ENCODE measurements around the gene ILRUN. TPM values are rescaled to one million over a fixed set of nuclear protein-coding genes. Genes with fewer than 3 reads are reported as not detected.
A peak's percentile ranks its signal among the peaks of the same experiment; 100 is the strongest.

ILRUN gene
- total and polyA plus RNA-seq, 9 of the 15 experiments (the other 6 are each of a cell fraction or from before 2014, with no cell fraction given) = 24.9 to 78.9 (median 53.4) TPM

DNA sequence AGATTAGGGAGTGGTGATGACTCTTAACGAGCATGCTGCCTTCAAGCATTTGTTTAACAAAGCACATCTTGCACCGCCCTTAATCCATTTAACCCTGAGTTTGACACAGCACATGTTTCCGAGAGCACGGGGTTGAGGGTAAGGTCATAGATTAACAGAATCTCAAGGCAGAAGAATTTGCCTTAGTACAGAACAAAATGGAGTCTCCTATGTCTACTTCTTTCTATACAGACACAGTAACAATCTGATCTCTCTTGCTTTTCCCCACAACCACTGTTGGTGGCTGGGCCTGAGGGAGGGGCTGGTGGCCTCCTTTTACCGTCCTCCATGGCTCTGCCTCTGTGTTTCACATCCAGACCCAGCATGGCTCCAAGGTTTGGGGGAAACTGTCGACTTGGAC is 23.6 kb upstream of the ILRUN start (continued):
- TF ChIP-seq, protein P1, sequence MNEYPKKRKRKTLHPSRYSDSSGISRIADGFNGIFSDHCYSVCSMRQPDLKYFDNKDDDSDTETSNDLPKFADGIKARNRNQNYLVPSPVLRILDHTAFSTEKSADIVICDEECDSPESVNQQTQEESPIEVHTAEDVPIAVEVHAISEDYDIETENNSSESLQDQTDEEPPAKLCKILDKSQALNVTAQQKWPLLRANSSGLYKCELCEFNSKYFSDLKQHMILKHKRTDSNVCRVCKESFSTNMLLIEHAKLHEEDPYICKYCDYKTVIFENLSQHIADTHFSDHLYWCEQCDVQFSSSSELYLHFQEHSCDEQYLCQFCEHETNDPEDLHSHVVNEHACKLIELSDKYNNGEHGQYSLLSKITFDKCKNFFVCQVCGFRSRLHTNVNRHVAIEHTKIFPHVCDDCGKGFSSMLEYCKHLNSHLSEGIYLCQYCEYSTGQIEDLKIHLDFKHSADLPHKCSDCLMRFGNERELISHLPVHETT (CRISPR knock-in tag; conservative IDR thresholded peaks at IDR 0.05 in 1 of 2, IDR thresholded peaks at IDR 0.05 in 1 of 2) = peak in 1 of 2 experiments; percentile 72; a peak in 2 of 4 replicates
- TF ChIP-seq, protein P2, sequence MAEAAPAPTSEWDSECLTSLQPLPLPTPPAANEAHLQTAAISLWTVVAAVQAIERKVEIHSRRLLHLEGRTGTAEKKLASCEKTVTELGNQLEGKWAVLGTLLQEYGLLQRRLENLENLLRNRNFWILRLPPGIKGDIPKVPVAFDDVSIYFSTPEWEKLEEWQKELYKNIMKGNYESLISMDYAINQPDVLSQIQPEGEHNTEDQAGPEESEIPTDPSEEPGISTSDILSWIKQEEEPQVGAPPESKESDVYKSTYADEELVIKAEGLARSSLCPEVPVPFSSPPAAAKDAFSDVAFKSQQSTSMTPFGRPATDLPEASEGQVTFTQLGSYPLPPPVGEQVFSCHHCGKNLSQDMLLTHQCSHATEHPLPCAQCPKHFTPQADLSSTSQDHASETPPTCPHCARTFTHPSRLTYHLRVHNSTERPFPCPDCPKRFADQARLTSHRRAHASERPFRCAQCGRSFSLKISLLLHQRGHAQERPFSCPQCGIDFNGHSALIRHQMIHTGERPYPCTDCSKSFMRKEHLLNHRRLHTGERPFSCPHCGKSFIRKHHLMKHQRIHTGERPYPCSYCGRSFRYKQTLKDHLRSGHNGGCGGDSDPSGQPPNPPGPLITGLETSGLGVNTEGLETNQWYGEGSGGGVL (CRISPR knock-in tag; IDR thresholded peaks at IDR 0.05) = peak; percentile 64
- TF ChIP-seq ZNF586 (CRISPR knock-in tag; conservative IDR thresholded peaks at IDR 0.05) (peak; percentile 76; the same call in 1 of the 2 replicates), L3MBTL2 (IDR thresholded peaks at IDR 0.05) (peak; percentile 84), ZNF134 (CRISPR knock-in tag; conservative IDR thresholded peaks at IDR 0.05) (peak; percentile 72; the same call in 1 of the 2 replicates), TEAD2 (tag; IDR thresholded peaks at IDR 0.05) (peak; percentile 92), ZNF668 (CRISPR knock-in tag; IDR thresholded peaks at IDR 0.05) (peak; percentile 94), ZNF584 (CRISPR knock-in tag; IDR thresholded peaks at IDR 0.05; ENCODE audit: low read depth) (peak; percentile 74), ZNF79 (CRISPR knock-in tag; IDR thresholded peaks at IDR 0.05; ENCODE audit: low read depth) (peak; percentile 75; the same call in 1 of the 2 replicates), PTRF (tag; IDR thresholded peaks at IDR 0.05) (peak; percentile 97), SMAD3 (CRISPR knock-in tag; conservative IDR thresholded peaks at IDR 0.05) (peak; percentile 96)
- TF ChIP-seq, protein P3, sequence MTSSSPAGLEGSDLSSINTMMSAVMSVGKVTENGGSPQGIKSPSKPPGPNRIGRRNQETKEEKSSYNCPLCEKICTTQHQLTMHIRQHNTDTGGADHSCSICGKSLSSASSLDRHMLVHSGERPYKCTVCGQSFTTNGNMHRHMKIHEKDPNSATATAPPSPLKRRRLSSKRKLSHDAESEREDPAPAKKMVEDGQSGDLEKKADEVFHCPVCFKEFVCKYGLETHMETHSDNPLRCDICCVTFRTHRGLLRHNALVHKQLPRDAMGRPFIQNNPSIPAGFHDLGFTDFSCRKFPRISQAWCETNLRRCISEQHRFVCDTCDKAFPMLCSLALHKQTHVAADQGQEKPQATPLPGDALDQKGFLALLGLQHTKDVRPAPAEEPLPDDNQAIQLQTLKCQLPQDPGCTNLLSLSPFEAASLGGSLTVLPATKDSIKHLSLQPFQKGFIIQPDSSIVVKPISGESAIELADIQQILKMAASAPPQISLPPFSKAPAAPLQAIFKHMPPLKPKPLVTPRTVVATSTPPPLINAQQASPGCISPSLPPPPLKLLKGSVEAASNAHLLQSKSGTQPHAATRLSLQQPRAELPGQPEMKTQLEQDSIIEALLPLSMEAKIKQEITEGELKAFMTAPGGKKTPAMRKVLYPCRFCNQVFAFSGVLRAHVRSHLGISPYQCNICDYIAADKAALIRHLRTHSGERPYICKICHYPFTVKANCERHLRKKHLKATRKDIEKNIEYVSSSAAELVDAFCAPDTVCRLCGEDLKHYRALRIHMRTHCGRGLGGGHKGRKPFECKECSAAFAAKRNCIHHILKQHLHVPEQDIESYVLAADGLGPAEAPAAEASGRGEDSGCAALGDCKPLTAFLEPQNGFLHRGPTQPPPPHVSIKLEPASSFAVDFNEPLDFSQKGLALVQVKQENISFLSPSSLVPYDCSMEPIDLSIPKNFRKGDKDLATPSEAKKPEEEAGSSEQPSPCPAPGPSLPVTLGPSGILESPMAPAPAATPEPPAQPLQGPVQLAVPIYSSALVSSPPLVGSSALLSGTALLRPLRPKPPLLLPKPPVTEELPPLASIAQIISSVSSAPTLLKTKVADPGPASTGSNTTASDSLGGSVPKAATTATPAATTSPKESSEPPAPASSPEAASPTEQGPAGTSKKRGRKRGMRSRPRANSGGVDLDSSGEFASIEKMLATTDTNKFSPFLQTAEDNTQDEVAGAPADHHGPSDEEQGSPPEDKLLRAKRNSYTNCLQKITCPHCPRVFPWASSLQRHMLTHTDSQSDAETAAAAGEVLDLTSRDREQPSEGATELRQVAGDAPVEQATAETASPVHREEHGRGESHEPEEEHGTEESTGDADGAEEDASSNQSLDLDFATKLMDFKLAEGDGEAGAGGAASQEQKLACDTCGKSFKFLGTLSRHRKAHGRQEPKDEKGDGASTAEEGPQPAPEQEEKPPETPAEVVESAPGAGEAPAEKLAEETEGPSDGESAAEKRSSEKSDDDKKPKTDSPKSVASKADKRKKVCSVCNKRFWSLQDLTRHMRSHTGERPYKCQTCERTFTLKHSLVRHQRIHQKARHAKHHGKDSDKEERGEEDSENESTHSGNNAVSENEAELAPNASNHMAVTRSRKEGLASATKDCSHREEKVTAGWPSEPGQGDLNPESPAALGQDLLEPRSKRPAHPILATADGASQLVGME (CRISPR knock-in tag; IDR thresholded peaks at IDR 0.05) = peak; percentile 83
- TF ChIP-seq, protein P4, sequence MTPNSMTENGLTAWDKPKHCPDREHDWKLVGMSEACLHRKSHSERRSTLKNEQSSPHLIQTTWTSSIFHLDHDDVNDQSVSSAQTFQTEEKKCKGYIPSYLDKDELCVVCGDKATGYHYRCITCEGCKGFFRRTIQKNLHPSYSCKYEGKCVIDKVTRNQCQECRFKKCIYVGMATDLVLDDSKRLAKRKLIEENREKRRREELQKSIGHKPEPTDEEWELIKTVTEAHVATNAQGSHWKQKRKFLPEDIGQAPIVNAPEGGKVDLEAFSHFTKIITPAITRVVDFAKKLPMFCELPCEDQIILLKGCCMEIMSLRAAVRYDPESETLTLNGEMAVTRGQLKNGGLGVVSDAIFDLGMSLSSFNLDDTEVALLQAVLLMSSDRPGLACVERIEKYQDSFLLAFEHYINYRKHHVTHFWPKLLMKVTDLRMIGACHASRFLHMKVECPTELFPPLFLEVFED (CRISPR knock-in tag; conservative IDR thresholded peaks at IDR 0.05) = peak; percentile 82; the same call in 1 of the 2 replicates
- TF ChIP-seq, protein P5, sequence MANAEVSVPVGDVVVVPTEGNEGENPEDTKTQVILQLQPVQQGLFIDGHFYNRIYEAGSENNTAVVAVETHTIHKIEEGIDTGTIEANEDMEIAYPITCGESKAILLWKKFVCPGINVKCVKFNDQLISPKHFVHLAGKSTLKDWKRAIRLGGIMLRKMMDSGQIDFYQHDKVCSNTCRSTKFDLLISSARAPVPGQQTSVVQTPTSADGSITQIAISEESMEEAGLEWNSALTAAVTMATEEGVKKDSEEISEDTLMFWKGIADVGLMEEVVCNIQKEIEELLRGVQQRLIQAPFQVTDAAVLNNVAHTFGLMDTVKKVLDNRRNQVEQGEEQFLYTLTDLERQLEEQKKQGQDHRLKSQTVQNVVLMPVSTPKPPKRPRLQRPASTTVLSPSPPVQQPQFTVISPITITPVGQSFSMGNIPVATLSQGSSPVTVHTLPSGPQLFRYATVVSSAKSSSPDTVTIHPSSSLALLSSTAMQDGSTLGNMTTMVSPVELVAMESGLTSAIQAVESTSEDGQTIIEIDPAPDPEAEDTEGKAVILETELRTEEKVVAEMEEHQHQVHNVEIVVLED (CRISPR knock-in tag; IDR thresholded peaks at IDR 0.05) = peak; percentile 41; the same call in 1 of the 2 replicates

Data from K562 (cell line).